ENCODE data around the gene ARSG.

The ARSG gene

GRCh38 chr17:68385490-68386215 lies 94.4 kb downstream of the ARSG start:
- H3K4me3 ChIP-seq (ENCODE audit: low read depth, low read length): no peak overlapping the region
- TF ChIP-seq CTCF (IDR thresholded peaks at IDR 0.05; ENCODE audit: borderline replicate concordance, insufficient read depth, low read depth, low read length): no peak

GRCh38 chr17:68387435-68388218 lies 96.3 kb downstream of the ARSG start:
- TF ChIP-seq CTCF (IDR thresholded peaks at IDR 0.05; ENCODE audit: borderline replicate concordance, insufficient read depth, low read depth, low read length): no peak
- no peak overlapping the region for H3K4me3 ChIP-seq (ENCODE audit: low read depth, low read length)

- H3K4me3 ChIP-seq (ENCODE audit: low read depth, low read length): no peak overlapping the region
- no peak for TF ChIP-seq CTCF (IDR thresholded peaks at IDR 0.05; ENCODE audit: borderline replicate concordance, insufficient read depth, low read depth, low read length)
These were observed 97.7 kb downstream of the ARSG start for GRCh38 chr17:68389041-68389440.

- TF ChIP-seq CTCF (IDR thresholded peaks at IDR 0.05; ENCODE audit: borderline replicate concordance, insufficient read depth, low read depth, low read length): no peak
- H3K4me3 ChIP-seq (ENCODE audit: low read depth, low read length): no peak overlapping the region
These were observed 99.7 kb downstream of the ARSG start for GRCh38 chr17:68390888-68391545.

GRCh38 chr17:68391561-68392268 lies 100.4 kb downstream of the ARSG start:
- no peak for TF ChIP-seq CTCF (IDR thresholded peaks at IDR 0.05; ENCODE audit: borderline replicate concordance, insufficient read depth, low read depth, low read length)
- no peak overlapping the region for H3K4me3 ChIP-seq (ENCODE audit: low read depth, low read length)

GRCh38 chr17:68394608-68395331 lies 103.5 kb downstream of the ARSG start:
- TF ChIP-seq CTCF (IDR thresholded peaks at IDR 0.05; ENCODE audit: borderline replicate concordance, insufficient read depth, low read depth, low read length): no peak
- no peak overlapping the region for H3K4me3 ChIP-seq (ENCODE audit: low read depth, low read length)

Data from GM12875 (cell line).